ENCODE results near the gene SYNJ2. TPM values are rescaled to one million over a fixed set of nuclear protein-coding genes. Genes with fewer than 3 reads are reported as not detected.
A peak's percentile ranks its signal among the peaks of the same experiment; 100 is the strongest.

SYNJ2 gene, protein sequence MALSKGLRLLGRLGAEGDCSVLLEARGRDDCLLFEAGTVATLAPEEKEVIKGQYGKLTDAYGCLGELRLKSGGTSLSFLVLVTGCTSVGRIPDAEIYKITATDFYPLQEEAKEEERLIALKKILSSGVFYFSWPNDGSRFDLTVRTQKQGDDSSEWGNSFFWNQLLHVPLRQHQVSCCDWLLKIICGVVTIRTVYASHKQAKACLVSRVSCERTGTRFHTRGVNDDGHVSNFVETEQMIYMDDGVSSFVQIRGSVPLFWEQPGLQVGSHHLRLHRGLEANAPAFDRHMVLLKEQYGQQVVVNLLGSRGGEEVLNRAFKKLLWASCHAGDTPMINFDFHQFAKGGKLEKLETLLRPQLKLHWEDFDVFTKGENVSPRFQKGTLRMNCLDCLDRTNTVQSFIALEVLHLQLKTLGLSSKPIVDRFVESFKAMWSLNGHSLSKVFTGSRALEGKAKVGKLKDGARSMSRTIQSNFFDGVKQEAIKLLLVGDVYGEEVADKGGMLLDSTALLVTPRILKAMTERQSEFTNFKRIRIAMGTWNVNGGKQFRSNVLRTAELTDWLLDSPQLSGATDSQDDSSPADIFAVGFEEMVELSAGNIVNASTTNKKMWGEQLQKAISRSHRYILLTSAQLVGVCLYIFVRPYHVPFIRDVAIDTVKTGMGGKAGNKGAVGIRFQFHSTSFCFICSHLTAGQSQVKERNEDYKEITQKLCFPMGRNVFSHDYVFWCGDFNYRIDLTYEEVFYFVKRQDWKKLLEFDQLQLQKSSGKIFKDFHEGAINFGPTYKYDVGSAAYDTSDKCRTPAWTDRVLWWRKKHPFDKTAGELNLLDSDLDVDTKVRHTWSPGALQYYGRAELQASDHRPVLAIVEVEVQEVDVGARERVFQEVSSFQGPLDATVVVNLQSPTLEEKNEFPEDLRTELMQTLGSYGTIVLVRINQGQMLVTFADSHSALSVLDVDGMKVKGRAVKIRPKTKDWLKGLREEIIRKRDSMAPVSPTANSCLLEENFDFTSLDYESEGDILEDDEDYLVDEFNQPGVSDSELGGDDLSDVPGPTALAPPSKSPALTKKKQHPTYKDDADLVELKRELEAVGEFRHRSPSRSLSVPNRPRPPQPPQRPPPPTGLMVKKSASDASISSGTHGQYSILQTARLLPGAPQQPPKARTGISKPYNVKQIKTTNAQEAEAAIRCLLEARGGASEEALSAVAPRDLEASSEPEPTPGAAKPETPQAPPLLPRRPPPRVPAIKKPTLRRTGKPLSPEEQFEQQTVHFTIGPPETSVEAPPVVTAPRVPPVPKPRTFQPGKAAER (N-terminal part only)
- total RNA-seq (71.8 and 78.2 TPM in 2 replicates), polyA plus RNA-seq (32.4 and 35.1 TPM in 2 replicates), polyA minus RNA-seq (76.8 and 82.3 TPM in 2 replicates), Bru-seq, nascent RNA (percentile 82 among the genes with signal in this experiment), BruChase-seq, experiment 1, labeled RNA remaining after a 6-hour chase (percentile 85 among the genes with signal in this experiment), BruChase-seq, experiment 2, labeled RNA remaining after a 2-hour chase (percentile 83 among the genes with signal in this experiment)
- polyA plus RNA-seq (2011; cell fraction: cytosol; rRNA removed) = 42.1 and 44.6 TPM in 2 replicates
- 85.0 and 90.0 TPM in 2 replicates for polyA plus RNA-seq (2011; cell fraction: nucleus; rRNA removed)
- 28.3 and 54.5 TPM in 2 replicates for polyA plus RNA-seq (2012)
- polyA minus RNA-seq (2011; cell fraction: cytosol; rRNA and poly(A)+ RNA removed) = 12.2 TPM
- polyA minus RNA-seq (2011; cell fraction: nucleus; rRNA and poly(A)+ RNA removed) = 77.9 and 82.2 TPM in 2 replicates
- long read RNA-seq, full-length matches to known transcripts = 53 of 221 reads
- long read RNA-seq, partial matches to known transcripts = 36 of 221 reads
- long read RNA-seq, other reads (novel, unspliced or antisense) = 132 of 221 reads

DNA sequence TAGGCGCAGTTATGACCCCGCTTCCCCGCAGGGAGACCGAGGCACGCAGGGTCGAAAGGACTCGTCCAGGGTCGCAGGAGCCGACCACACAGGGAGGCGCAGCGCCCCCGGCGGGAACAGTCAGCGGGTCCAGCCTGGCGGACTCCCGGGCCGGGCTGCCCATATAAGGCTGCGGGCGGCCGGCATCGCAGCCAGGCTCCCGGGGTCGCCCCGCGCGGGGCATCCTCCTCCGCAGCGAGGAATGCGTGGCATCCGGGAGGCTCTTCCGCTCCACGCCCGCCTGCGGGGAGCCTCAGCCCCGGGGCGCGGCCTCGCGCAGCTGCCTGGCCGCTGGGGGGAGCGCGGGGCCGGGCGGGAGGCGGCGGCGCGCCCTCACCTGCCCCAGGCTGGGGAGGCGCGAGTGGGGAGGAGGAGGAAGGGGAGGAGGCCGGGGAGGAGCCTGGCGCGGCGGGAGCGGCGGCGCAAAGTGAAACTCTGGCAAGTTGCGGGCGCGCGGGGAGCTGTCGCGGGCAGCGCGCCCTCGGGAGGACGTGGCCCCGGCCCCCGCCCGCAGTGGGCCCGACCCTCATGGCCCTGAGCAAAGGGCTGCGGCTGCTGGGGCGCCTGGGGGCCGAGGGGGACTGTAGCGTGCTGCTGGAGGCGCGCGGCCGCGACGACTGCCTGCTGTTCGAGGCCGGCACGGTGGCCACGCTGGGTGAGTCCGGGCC is at the start of gene SYNJ2:
Gene SYNJ2, plus strand, starts transcription at position 469 of the 707 bp plus-strand sequence. Its CDS starts 99 bp downstream, at position 568.
- Histone ChIP-seq H3K9me3 (replicated peaks; ENCODE audit: control insufficient read depth, insufficient read depth, low read length) (no peaks in the 10 kb centered on the region), H4K20me1 (replicated peaks; ENCODE audit: control insufficient read depth, extremely low read depth, insufficient read depth, low read length) (no peaks in the 10 kb centered on the region), H3K4me2 (ENCODE audit: insufficient read depth, low read length) (peak within 1 kb of the TSS; percentile 93), H3K4me1 (ENCODE audit: control insufficient read depth, extremely low read depth, insufficient read depth, low read length) (peaks cover 21% of the 10 kb centered on the region), H3K27me3 (ENCODE audit: control insufficient read depth in 2 of 2, insufficient read depth in 2 of 2, low read length in 2 of 2) (no peaks in the 10 kb centered on the region), H3K4me3 (replicated peaks in 1 of 3; ENCODE audit: insufficient read depth in 1 of 3, low read depth in 1 of 3, low read length in 3 of 3) (peak within 1 kb of the TSS; percentile 59 to 91 (median 87)), H3K9me1 (replicated peaks; ENCODE audit: control insufficient read depth, extremely low read depth, insufficient read depth, low read length) (no peaks in the 10 kb centered on the region), H2AFZ (ENCODE audit: low read depth, low read length) (peak within 1 kb of the TSS; percentile 81), H3K9ac (replicated peaks; ENCODE audit: extremely low read depth, insufficient read depth, low read length) (peak within 1 kb of the TSS; percentile 96), H3K79me2 (ENCODE audit: control insufficient read depth, insufficient read depth, low read length) (peaks cover 47% of the 10 kb centered on the region), H3K27ac (ENCODE audit: insufficient read depth, low read depth, low read length) (peak within 1 kb of the TSS; percentile 85), H3K36me3 (ENCODE audit: control insufficient read depth in 2 of 2, extremely low read depth in 1 of 2, insufficient read depth in 2 of 2, low read length in 2 of 2) (no peaks in the 10 kb centered on the region)
- no TSS peak for BruUV-seq (replicated peaks)
- intact Hi-C loops (cut with micrococcal nuclease) = loop anchor here (1.0 to 5.0 kb wide), 6 partner anchors 22 to 219 kb away; no protein-coding TSS in a partner anchor
- TF ChIP-seq POLR2AphosphoS5 (IDR thresholded peaks at IDR 0.05; ENCODE audit: insufficient read depth, low read depth, low read length) (peak; percentile 68), GATA2 (IDR thresholded peaks at IDR 0.05; ENCODE audit: insufficient read depth, insufficient read length, low read depth, low read length) (no peak), MYC (IDR thresholded peaks at IDR 0.05; ENCODE audit: low read depth, low read length) (no peak), POLR2A (IDR thresholded peaks at IDR 0.05; ENCODE audit: low read depth, low read length) (peak; percentile 38), EZH2 (IDR thresholded peaks at IDR 0.05; ENCODE audit: borderline replicate concordance, low read depth, low read length, severe bottlenecking) (no peak), FOS (IDR thresholded peaks at IDR 0.05; ENCODE audit: borderline replicate concordance, insufficient read depth, low read length) (no peak), JUN (IDR thresholded peaks at IDR 0.05; ENCODE audit: borderline replicate concordance, insufficient read depth, insufficient read length, low read depth) (no peak)
- TF ChIP-seq, protein P1, sequence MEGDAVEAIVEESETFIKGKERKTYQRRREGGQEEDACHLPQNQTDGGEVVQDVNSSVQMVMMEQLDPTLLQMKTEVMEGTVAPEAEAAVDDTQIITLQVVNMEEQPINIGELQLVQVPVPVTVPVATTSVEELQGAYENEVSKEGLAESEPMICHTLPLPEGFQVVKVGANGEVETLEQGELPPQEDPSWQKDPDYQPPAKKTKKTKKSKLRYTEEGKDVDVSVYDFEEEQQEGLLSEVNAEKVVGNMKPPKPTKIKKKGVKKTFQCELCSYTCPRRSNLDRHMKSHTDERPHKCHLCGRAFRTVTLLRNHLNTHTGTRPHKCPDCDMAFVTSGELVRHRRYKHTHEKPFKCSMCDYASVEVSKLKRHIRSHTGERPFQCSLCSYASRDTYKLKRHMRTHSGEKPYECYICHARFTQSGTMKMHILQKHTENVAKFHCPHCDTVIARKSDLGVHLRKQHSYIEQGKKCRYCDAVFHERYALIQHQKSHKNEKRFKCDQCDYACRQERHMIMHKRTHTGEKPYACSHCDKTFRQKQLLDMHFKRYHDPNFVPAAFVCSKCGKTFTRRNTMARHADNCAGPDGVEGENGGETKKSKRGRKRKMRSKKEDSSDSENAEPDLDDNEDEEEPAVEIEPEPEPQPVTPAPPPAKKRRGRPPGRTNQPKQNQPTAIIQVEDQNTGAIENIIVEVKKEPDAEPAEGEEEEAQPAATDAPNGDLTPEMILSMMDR (IDR thresholded peaks at IDR 0.05; ENCODE audit: extremely low read depth in 1 of 2, insufficient read depth in 1 of 2, low read depth in 1 of 2, low read length in 2 of 2) = peak; percentile 67 to 79
- TF ChIP-seq, protein P2, sequence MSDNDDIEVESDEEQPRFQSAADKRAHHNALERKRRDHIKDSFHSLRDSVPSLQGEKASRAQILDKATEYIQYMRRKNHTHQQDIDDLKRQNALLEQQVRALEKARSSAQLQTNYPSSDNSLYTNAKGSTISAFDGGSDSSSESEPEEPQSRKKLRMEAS (IDR thresholded peaks at IDR 0.05; ENCODE audit: insufficient read depth, insufficient read length) = no peak
- DNase-seq (ENCODE audit: low read depth, low spot score) = peak; percentile 73
- peak; percentile 80 for FAIRE-seq
- dilution Hi-C loops (cut with MboI; ENCODE audit: extremely low pct_ligation_motif_present, low sequenced_read_pairs) = no loop called here
- POLR2A ChIA-PET = no interaction called here
- CTCF ChIA-PET = interaction anchor here (0.6 to 4.7 kb wide), 10 partner anchors 12 to 90 kb away, joined by 3 to 82 read pairs (median 18); no protein-coding TSS in a partner anchor
